ENCODE measurements around the gene PTPRN2. TPM values are rescaled to one million over a fixed set of nuclear protein-coding genes. Genes with fewer than 3 reads are reported as not detected.
"Not testable (repeated sequence)": the region's sequence is repeated elsewhere in the genome, so short reads cannot be mapped to it uniquely, and the experiment has no call there.

Gene PTPRN2
- total and polyA plus RNA-seq, 2 donors (not counting 3 experiments of a cell fraction or from before 2014, with no cell fraction given) = 0.62 to 0.88 TPM

DNA sequence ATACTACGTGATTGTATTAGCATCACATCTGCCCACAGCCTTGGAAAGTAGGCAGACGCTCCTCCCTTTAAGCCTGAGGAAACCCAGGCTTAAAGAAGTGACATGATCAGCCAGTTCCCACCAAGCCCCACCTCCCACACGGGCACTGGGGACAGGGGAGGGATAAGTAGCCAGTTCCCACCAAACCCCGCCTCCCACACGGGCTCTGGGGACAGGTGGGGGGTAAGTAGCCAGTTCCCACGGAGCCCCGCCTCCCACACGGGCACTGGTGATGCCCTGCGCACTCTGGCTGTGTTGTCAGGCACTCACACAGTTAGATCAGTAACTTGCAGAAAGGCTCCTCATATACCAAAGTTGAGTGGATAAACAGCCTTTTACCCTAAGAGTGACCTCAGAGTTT, 606.8 kb downstream of the PTPRN2 start:
- POLR2A ChIA-PET = no interaction called here
- dilution Hi-C loops (cut with MboI; ENCODE audit: extremely low pct_ligation_motif_present, low sequenced_read_pairs) = no loop called here
- H4K20me1 ChIP-seq (replicated peaks; ENCODE audit: control insufficient read depth, extremely low read depth, insufficient read depth, low read length) = no peaks in the 10 kb centered on the region
- no peaks in the 10 kb centered on the region for H3K9me1 ChIP-seq (replicated peaks; ENCODE audit: control insufficient read depth, extremely low read depth, insufficient read depth, low read length)
- H3K4me2 ChIP-seq (ENCODE audit: insufficient read depth, low read length) = no peak overlapping the region
- CTCF ChIA-PET = no interaction called here
- TF ChIP-seq POLR2A (IDR thresholded peaks at IDR 0.05; ENCODE audit: low read depth, low read length) = no peak
- no peak for TF ChIP-seq MYC (IDR thresholded peaks at IDR 0.05; ENCODE audit: low read depth, low read length)
- TF ChIP-seq JUN (IDR thresholded peaks at IDR 0.05; ENCODE audit: borderline replicate concordance, insufficient read depth, insufficient read length, low read depth) = no peak
- no peak overlapping the region for H2AFZ ChIP-seq (ENCODE audit: low read depth, low read length)
- H3K4me1 ChIP-seq (ENCODE audit: control insufficient read depth, extremely low read depth, insufficient read depth, low read length) = no peaks in the 10 kb centered on the region
- H3K36me3 ChIP-seq (ENCODE audit: control insufficient read depth in 2 of 2, extremely low read depth in 1 of 2, insufficient read depth in 2 of 2, low read length in 2 of 2) = no peaks in the 10 kb centered on the region
- no TSS peak for BruUV-seq (replicated peaks)
- no peak for FAIRE-seq
- no peak overlapping the region for H3K4me3 ChIP-seq (replicated peaks in 1 of 3; ENCODE audit: insufficient read depth in 1 of 3, low read depth in 1 of 3, low read length in 3 of 3)
- H3K27me3 ChIP-seq (ENCODE audit: control insufficient read depth in 2 of 2, insufficient read depth in 2 of 2, low read length in 2 of 2) = no peaks in the 10 kb centered on the region
- intact Hi-C loops (cut with micrococcal nuclease) = no loop called here
- H3K9me3 ChIP-seq (replicated peaks; ENCODE audit: control insufficient read depth, insufficient read depth, low read length) = no peaks in the 10 kb centered on the region
- no peak for DNase-seq (ENCODE audit: low read depth, low spot score)
- no peak overlapping the region for H3K9ac ChIP-seq (replicated peaks; ENCODE audit: extremely low read depth, insufficient read depth, low read length)
- no peaks in the 10 kb centered on the region for H3K79me2 ChIP-seq (ENCODE audit: control insufficient read depth, insufficient read depth, low read length)
- no peak overlapping the region for H3K27ac ChIP-seq (ENCODE audit: insufficient read depth, low read depth, low read length)

DNA sequence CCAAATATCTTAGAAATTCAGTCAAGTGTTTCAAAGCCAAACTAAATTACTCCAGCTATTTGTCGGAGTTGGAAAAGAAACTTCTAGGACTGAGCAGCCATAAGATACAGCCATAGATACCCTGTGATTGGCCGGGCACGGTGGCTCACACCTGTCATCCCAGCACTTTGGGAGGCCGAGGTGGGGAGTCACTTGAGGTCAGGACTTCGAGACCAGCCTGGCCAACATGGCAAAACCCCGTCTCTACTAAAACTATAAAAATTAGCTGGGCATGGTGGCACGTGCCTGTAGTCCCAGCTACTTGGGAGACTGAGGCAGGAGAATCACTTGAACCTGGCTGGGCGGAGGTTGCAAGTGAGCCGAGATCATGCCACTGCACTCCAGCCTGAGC, 607.3 kb downstream of the PTPRN2 start:
- H3K36me3 ChIP-seq (ENCODE audit: control insufficient read depth in 2 of 2, extremely low read depth in 1 of 2, insufficient read depth in 2 of 2, low read length in 2 of 2); H3K9me3 ChIP-seq (replicated peaks; ENCODE audit: control insufficient read depth, insufficient read depth, low read length); H3K4me2 ChIP-seq (ENCODE audit: insufficient read depth, low read length); H3K27ac ChIP-seq (ENCODE audit: insufficient read depth, low read depth, low read length); POLR2A ChIA-PET; H3K79me2 ChIP-seq (ENCODE audit: control insufficient read depth, insufficient read depth, low read length); H3K9me1 ChIP-seq (replicated peaks; ENCODE audit: control insufficient read depth, extremely low read depth, insufficient read depth, low read length); CTCF ChIA-PET; H4K20me1 ChIP-seq (replicated peaks; ENCODE audit: control insufficient read depth, extremely low read depth, insufficient read depth, low read length); H3K27me3 ChIP-seq (ENCODE audit: control insufficient read depth in 2 of 2, insufficient read depth in 2 of 2, low read length in 2 of 2); DNase-seq (ENCODE audit: low read depth, low spot score); dilution Hi-C loops (cut with MboI; ENCODE audit: extremely low pct_ligation_motif_present, low sequenced_read_pairs); intact Hi-C loops (cut with micrococcal nuclease); H3K4me1 ChIP-seq (ENCODE audit: control insufficient read depth, extremely low read depth, insufficient read depth, low read length); H2AFZ ChIP-seq (ENCODE audit: low read depth, low read length); BruUV-seq (replicated peaks); FAIRE-seq; H3K4me3 ChIP-seq (replicated peaks in 1 of 3; ENCODE audit: insufficient read depth in 1 of 3, low read depth in 1 of 3, low read length in 3 of 3); H3K9ac ChIP-seq (replicated peaks; ENCODE audit: extremely low read depth, insufficient read depth, low read length): not testable (repeated sequence)

Data from endothelial cell of umbilical vein (primary cell).